Endothelial cell (in vitro differentiated cells): ENCODE measurements around the gene ELFN1. TPM values are rescaled to one million over a fixed set of nuclear protein-coding genes. Genes with fewer than 3 reads are reported as not detected.

Experiments
- DNase-seq: peaks from one replicate; pipeline ENCODE4 v3.0.0; 2021; ENCODE audit warnings: low spot score
- H3K27ac Mint-ChIP-seq: one replicate; pipeline ENCODE4 v1.8.0; 2021; ENCODE audit warnings: mixed read lengths, inconsistent platforms; ENCODE audit not compliant: unreplicated experiment
- H3K27me3 Mint-ChIP-seq: one replicate; pipeline ENCODE4 v1.8.0; 2021; ENCODE audit warnings: mild to moderate bottlenecking, moderate library complexity, mixed read lengths, inconsistent platforms; ENCODE audit not compliant: unreplicated experiment
- H3K36me3 Mint-ChIP-seq: one replicate; pipeline ENCODE4 v1.8.0; 2021; ENCODE audit warnings: mild to moderate bottlenecking, low read depth, mixed read lengths, inconsistent platforms; ENCODE audit not compliant: unreplicated experiment
- H3K4me1 Mint-ChIP-seq: one replicate; pipeline ENCODE4 v1.8.0; 2021; ENCODE audit warnings: mild to moderate bottlenecking, mixed read lengths, inconsistent platforms; ENCODE audit not compliant: unreplicated experiment
- H3K4me3 Mint-ChIP-seq: one replicate; pipeline ENCODE4 v1.8.0; 2021; ENCODE audit warnings: mild to moderate bottlenecking, mixed read lengths, inconsistent platforms; ENCODE audit not compliant: unreplicated experiment
- H3K9me3 Mint-ChIP-seq: one replicate; pipeline ENCODE4 v1.8.0; 2021; ENCODE audit warnings: mixed read lengths, inconsistent platforms; ENCODE audit not compliant: unreplicated experiment
- total RNA-seq: library from RNA; stranded (reverse); fragmentation: NEBNext Ultra II Directional; extraction: Animal tissue kit (Norgen Biotek cat#: 25700); gene quantifications from one replicate; pipeline ENCODE4 v1.2.1, GENCODE V29; 2021; ENCODE audit not compliant: unreplicated experiment
- TF ChIP-seq, protein P1 (sequence below): fragments of 200-600 bp; sonication (generic); IDR thresholded peaks from one replicate; pipeline ENCODE4 v1.5.0; 2021; ENCODE audit warnings: antibody characterized with exemption; ENCODE audit not compliant: unreplicated experiment

The ELFN1 gene
- total RNA-seq, 1 donor from 2014 or later: 10.6 TPM

DNA sequence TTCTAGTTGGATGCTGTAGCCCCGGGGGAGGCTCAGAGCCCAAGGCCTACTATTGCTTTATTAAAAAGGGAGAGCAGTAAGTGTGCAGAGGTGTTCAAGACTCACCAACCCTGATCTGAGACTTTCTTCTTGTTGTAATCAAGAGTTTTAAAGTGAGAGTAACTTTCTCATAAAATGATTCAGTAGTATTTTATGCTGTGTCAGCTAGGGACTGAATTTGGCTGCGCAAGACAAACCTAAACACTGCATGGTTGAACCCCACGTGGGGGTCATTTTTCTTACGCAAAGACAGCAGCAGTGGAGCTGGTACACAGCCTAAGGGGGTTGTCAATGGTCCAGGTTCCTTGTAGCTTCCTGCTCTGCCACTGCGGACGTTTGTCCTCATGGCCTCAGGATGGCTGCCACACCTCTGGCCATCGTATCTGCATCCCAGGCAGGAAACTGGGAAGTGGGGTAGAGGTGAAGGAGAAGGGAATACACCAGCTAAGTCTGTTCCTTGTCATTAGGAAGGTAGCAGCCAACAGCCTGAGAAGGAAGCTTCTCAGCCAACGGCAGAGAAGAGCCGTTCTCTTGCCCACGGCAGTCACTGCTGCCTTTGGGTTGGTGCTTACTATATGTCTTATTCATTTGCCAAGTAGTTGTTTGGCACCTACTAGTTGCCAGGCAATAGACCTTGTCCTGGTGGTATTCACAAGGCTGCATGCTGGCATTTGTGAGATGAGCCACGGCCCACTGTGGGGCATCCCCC lies 44.7 kb downstream of the ELFN1 start:
- Mint-ChIP-seq H3K9me3 (no peaks in the 10 kb centered on the region), H3K4me3 (no peak overlapping the region), H3K27ac (no peak overlapping the region), H3K27me3 (peaks cover 16% of the 10 kb centered on the region), H3K36me3 (peaks cover 18% of the 10 kb centered on the region), H3K4me1 (peaks cover 18% of the 10 kb centered on the region)
- TF ChIP-seq, protein P1, sequence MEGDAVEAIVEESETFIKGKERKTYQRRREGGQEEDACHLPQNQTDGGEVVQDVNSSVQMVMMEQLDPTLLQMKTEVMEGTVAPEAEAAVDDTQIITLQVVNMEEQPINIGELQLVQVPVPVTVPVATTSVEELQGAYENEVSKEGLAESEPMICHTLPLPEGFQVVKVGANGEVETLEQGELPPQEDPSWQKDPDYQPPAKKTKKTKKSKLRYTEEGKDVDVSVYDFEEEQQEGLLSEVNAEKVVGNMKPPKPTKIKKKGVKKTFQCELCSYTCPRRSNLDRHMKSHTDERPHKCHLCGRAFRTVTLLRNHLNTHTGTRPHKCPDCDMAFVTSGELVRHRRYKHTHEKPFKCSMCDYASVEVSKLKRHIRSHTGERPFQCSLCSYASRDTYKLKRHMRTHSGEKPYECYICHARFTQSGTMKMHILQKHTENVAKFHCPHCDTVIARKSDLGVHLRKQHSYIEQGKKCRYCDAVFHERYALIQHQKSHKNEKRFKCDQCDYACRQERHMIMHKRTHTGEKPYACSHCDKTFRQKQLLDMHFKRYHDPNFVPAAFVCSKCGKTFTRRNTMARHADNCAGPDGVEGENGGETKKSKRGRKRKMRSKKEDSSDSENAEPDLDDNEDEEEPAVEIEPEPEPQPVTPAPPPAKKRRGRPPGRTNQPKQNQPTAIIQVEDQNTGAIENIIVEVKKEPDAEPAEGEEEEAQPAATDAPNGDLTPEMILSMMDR: no peak
- no peak for DNase-seq

GRCh38 chr7:1715331-1715625 lies 45.2 kb downstream of the ELFN1 start:
- Mint-ChIP-seq H3K36me3 (peaks cover 16% of the 10 kb centered on the region), H3K9me3 (no peaks in the 10 kb centered on the region), H3K27ac (no peak overlapping the region), H3K27me3 (peaks cover 16% of the 10 kb centered on the region), H3K4me3 (no peak overlapping the region), H3K4me1 (peaks cover 18% of the 10 kb centered on the region)
- DNase-seq: no peak
- TF ChIP-seq, protein P1: no peak

DNA sequence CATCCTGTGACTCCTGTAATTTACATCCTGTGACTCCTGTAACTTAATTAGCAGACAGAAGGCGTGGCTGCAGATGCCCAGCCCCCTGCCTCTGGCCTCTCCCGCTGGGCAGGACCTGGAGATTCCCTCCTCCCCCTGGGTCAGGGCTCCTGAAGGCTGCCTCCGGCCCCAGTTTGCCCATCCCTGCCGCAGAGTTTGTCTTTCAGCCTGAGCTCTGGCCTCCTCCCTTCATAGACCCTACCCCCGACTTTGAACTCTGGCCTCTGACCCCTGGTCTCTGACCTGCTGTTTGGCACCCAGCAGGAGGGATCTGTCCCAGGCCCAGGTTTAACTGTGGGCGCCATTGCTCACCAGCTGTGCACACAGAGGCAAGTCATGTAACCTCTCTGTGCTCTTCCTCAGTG lies 45.6 kb downstream of the ELFN1 start:
- Mint-ChIP-seq H3K9me3 (no peaks in the 10 kb centered on the region), H3K4me1 (peaks cover 18% of the 10 kb centered on the region), H3K27ac (no peak overlapping the region), H3K4me3 (no peak overlapping the region), H3K27me3 (peaks cover 16% of the 10 kb centered on the region), H3K36me3 (peaks cover 16% of the 10 kb centered on the region)
- TF ChIP-seq, protein P1: no peak
- no peak for DNase-seq

GRCh38 chr7:1716263-1717094 lies 46.4 kb downstream of the ELFN1 start:
- peaks cover 16% of the 10 kb centered on the region for H3K36me3 Mint-ChIP-seq
- H3K27ac Mint-ChIP-seq: no peak overlapping the region
- no peaks in the 10 kb centered on the region for H3K9me3 Mint-ChIP-seq
- no peak overlapping the region for H3K4me3 Mint-ChIP-seq
- peaks cover 18% of the 10 kb centered on the region for H3K4me1 Mint-ChIP-seq
- DNase-seq: no peak
- TF ChIP-seq, protein P1: no peak
- H3K27me3 Mint-ChIP-seq: peaks cover 16% of the 10 kb centered on the region

DNA sequence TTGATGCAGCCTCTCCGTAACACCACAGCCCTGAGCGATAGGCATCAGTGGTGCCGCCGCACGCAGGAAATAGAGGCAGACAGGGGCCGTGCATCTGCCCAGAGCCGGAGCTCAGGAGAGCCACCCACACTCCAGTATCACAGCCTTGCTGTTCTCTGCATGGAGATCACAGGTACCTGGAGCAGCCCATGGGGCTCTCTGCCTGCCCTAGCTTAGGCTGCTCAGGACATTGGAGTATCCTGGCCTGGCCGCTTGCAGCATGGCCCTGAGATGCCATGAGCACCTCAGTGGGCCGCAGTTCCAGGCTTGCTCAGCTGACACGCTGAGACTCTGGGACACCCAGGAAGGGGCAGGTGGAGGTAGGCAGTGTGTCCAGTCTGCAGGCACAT lies 47.0 kb downstream of the ELFN1 start:
- Mint-ChIP-seq H3K36me3 (peaks cover 16% of the 10 kb centered on the region), H3K4me1 (peaks cover 18% of the 10 kb centered on the region), H3K4me3 (no peak overlapping the region), H3K27me3 (peaks cover 16% of the 10 kb centered on the region), H3K27ac (no peak overlapping the region), H3K9me3 (no peaks in the 10 kb centered on the region)
- TF ChIP-seq, protein P1: no peak
- DNase-seq: no peak
